Urothelium cell line (cell line): ENCODE data around the gene SRCAP.

Source experiments
- DNase-seq: peaks from one replicate; pipeline ENCODE4 v3.0.0; 2011; ENCODE audit warnings: low spot score, mixed read lengths
- FAIRE-seq: peaks from 2 replicates; lab custom pipeline; 2011; peaks lifted over from hg19 to GRCh38; lab: Jason Lieb, UNC

Gene SRCAP

DNA sequence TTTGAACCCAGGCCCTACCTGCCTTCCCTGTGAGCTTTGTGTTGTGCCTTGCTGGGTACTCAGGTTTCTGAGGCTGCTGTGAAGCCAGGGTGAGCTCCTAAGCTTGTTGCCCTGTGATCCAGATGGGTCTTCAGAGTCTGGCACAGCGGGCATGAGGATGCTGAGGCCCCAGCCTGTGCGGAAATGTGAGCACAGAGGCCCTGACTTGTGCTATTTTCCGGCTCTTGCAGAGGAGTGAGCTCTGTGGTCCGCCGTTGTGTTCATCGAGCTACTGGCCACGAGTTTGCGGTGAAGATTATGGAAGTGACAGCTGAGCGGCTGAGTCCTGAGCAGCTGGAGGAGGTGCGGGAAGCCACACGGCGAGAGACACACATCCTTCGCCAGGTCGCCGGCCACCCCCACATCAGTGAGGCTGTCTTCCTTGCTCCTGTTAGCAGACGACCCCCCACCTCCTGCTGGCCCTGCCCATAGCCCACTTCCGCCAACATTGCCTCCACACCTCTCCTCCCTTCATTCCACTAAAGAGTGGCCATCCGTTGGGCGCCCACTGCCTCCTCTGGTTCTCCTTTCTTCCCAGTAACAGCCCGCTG, 52.0 kb downstream of the SRCAP start:
- no peak for FAIRE-seq
- DNase-seq, result no peak

DNA sequence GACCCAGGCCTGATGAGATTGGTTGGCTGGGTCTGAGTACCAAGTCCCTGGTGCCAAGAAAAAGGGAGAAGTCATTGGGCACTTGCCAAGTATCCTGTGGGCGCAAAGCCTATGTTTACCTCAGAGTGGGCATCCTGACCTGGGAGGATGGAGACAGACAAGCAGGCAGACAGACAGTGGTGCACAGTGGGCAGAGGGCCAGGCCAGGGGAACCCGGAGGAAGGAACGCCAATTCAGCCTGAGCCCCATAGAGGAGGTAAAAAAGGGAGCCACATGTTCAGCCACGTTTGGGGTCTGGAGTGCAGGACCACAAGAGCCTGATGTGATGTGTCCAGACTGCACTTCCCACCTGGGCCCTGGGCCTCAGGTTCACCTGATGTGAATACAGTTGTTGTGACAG, 54.6 kb downstream of the SRCAP start:
- DNase-seq, result no peak

DNA sequence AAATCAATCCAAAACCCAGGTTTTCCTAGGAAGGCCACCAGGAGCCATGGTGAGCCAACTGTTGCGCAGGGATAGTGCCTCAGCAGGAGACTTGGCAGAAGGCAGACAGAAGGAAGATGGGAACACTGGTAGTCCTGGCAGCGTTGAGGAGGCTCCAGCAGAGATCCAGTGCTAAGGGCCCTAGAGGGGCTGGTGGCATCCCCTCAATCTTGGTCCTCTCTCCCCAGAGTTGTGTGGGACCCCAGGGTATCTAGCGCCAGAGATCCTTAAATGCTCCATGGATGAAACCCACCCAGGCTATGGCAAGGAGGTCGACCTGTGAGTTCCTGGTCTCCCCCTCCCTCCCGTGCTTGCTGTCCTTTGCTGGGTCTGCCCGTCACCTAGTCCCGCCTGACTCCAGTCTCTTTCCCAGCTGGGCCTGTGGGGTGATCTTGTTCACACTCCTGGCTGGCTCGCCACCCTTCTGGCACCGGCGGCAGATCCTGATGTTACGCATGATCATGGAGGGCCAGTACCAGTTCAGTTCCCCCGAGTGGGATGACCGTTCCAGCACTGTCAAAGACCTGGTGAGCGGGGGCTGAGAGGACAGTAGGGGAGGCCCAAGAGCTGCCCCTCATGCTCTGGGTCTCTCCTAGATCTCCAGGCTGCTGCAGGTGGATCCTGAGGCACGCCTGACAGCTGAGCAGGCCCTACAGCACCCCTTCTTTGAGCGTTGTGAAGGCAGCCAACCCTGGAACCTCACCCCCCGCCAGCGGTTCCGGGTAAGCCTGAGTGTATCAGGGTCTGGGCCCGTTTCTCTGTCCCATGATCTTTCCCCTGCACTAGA, 57.2 kb downstream of the SRCAP start:
- DNase-seq (no peak), FAIRE-seq (no peak)

More for the DNA sequence above, 54.6 kb downstream of the SRCAP start:
- FAIRE-seq, result no peak

DNA sequence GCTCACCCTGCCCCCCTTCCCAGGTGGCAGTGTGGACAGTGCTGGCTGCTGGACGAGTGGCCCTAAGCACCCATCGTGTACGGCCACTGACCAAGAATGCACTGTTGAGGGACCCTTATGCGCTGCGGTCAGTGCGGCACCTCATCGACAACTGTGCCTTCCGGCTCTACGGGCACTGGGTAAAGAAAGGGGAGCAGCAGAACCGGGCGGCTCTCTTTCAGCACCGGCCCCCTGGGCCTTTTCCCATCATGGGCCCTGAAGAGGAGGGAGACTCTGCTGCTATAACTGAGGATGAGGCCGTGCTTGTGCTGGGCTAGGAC, 57.8 kb downstream of the SRCAP start:
- FAIRE-seq (no peak), DNase-seq (no peak)

DNA sequence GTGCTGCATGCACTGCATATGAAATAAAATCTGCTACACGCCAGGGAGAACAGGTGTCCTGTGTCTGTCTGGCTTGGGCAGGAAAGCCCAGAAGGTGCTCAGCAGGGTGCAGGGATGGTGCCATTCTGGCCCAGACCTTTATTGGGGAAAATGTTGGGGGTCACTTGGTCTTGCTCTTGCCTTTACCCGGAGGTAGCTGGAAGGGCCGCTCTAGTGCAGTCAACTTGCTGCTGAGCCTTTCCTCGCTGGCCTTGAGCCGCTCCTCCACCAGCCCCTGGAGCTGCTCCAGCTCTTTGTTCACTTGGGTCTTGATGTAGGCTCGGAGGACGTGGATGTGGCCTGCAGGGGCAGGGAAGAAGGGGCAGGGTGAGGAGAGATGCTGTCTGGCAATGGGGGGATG, 58.3 kb downstream of the SRCAP start:
- DNase-seq (no peak), FAIRE-seq (no peak)

DNA sequence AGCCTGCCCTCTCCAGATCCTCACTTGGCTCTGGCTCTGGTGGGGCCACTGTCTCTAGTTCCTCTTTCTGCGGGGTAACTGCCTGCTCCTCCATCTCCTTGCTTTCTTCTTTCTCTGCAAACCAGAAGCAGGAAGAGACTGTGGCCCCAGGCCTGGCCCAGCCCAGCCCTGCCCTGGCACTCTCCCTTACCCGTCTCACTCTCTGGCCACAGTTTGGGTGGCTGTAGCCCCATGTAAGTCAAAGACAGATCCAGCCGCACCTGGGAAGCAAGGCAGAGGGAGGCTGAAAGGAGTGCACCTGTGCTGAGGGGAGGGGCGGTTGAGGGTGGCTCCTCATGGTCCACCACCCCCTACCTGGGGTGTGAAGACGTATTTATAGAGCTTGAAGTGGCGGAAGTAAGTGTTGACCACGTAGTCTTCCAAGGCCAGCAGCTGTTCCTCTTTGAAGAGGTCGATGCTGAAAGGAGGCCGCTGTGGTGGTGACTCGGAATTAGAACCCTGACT, 60.1 kb downstream of the SRCAP start:
- FAIRE-seq (no peak), DNase-seq (no peak)

DNA sequence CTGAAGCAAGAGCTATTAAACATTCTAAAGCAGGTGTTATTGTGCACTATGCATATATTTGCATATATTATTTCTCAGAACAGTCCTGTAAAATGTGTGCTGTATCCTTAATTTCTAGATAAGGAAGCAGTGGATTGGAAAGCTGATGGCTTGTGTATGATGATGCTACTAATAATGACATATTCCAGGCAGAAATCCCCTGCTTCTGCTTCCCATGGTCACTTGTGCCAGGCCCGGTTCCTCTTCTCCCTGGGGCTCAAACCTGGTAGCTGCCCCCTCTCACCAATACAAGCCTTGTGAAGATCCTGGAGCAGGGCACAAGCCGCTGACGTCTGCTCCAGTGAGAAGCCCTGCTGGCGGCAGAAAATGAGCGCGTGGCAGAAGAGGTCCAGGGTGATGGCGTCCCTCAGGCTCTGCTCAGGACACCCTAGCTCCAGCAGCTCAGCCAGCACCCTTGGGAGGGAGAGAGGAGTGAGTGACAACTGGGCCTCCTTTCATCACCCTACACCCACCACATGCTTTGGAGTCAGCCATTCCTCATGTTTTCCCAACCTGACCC, 61.1 kb downstream of the SRCAP start:
- no peak for DNase-seq

DNA sequence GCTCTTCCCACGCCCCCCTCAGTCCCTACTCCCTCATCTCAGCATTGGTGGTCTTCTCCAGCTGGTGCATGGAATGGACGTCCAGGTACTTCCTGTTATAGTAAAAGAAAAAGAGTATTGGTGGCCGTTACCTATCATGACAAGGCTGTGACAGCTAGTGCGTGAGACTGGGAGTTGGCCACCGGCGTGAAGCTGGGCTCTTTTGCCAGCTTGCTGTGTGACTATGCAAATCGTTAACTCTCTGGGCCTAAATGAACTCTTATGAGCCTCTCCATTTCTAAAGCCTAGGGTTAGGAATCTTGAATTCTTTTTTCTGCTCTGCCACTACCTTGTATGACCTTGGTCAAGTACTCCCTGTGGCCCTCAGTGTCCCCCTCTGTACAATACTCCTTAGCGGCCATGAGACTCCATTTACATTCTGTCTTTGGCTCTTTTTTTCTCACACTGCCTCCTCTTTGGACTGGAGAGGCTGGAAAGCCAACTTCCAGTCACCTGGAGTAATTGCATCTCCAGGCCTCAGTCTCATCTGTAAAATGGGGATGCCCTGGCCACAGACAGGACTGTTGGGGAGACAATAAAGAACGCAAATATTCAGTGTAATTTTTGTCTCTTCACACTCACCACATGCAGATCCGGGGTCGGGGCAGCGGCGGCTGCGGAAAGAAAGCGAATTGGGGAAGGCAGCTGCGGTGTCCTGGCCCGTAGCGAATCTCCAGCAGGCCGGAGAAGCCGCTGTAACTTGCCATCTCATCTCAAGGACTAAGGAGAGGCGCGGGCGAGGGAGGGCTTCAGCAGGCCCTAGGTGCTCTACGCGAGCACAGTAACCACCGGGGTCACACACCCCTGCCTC, 61.8 kb downstream of the SRCAP start:
- DNase-seq (no peak), FAIRE-seq (no peak)

More for the DNA sequence above, 61.1 kb downstream of the SRCAP start:
- FAIRE-seq, result no peak

DNA sequence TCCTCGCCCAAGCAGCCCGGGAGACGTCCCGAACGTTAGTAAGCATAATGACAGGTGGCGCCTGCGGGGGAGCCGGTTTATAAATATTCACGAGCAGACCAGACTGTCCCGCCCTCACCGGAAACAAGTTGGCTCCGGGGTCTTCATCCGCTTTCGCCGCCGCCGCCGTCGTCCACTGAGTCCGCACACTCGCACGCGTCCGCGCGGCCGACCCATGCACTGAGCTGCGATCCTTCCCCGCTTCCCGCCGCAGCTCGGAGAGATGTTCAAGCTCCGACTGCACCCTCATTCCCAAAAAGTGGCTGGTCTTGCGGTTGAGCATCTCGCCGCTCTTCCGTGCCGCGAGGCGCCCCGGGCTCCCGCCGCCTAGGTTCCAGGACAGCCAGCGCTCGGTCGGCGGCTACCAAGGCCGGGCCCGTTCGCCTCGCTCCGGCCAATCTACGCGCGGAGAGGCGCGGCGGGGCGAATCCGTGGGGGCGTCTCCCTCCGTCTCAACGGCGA, 62.5 kb downstream of the SRCAP start:
- DNase-seq (peak; percentile 13), FAIRE-seq (no peak)

DNA sequence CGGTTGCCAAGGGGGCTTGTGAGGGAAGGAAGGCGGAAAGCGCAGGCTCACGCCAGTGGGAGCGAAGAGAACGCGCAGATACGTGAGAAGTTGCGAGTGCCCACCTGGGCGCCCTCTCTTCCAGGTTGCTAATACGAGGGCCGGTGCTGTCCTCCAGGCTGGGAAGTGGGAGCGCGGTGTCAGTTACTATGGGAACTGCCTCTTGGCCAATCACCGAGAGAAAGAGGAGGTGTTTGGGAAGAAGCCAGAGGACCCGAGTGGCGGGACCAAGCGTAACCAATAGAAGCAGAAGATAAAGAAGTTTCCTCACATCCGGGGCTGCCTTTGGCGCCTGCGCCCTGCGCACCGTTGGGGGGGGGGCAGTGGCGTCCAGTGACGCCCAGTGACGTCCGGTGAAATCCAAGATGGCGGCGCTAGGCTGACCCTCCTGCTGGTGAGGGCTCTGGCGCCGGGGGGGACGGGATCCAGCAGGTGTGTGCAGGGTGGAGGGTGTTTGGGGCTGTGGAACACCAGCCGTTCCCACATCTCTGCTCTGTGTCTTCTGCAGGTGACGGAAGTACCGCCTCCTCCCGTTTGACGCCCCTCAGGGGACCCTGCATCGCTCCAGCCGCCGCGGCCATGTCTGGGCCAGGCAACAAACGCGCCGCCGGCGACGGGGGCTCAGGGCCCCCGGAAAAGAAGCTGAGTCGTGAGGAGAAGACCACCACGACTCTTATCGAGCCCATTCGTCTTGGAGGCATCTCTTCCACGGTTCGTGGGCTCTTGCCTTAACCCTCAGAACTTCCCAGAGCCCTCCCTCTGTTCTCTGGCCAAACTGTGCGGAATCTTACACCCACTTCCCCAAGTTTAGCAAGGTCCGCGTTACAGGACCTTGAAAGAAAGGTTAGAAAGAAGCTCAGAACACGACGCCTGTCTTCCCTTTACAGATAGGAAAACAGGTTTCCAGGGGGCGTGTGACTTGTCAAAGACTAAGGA, 63.2 kb downstream of the SRCAP start, which contains the start of the genes CFAP119 and RNF40:
Gene CFAP119 (minus strand): TSS at position 135 of the 975 bp plus-strand sequence. CDS start 314 bp downstream, outside the sequence.
Gene RNF40 (plus strand): TSS at position 395 of the 975 bp plus-strand sequence. CDS start 224 bp downstream, at position 619.
- FAIRE-seq (no peak), DNase-seq (peak; percentile 96)

DNA sequence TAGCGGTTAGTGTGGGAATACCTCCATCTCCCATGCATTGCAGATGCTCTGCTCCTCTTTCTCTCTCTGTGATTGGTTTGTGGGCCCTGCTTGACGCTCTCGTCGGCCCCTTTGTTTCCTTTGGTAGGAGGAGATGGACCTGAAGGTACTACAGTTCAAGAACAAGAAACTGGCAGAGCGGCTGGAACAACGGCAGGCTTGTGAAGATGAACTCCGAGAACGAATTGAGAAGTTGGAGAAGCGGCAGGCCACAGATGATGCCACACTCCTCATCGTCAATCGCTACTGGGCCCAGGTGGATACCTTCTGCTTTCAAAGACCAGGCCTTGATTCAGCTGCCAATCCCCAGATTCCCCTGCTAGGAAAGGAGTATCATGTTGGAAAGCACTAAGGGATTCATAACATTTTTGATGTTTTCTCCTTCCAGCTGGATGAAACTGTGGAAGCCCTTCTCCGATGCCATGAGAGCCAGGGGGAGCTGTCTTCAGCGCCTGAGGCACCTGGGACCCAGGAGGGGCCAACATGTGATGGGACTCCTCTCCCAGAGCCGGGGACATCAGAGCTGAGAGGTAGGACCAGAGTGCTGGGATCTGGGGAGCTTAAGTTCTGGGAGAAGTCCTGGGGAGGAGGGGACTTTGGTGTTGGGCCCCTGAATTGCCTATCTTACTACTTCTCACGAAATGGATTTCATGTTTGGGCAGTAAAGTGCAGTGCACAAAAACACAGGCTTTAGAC, 64.2 kb downstream of the SRCAP start:
- DNase-seq (no peak), FAIRE-seq (no peak)

DNA sequence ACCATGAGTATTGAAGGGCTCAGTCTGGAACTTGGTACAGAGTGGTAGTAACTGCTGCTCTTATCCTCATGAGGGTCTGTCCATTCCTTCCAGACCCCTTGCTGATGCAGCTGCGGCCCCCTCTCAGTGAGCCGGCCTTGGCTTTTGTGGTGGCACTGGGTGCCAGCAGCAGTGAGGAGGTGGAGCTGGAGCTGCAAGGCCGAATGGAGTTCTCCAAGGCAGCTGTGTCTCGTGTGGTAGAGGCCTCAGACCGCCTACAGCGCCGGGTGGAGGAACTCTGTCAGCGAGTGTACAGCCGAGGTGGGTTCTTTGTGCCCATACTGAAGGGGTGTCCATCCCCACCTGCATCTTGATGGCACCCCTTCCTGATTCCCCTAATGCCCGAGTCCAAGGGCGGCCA, 65.1 kb downstream of the SRCAP start:
- DNase-seq (no peak), FAIRE-seq (no peak)

DNA sequence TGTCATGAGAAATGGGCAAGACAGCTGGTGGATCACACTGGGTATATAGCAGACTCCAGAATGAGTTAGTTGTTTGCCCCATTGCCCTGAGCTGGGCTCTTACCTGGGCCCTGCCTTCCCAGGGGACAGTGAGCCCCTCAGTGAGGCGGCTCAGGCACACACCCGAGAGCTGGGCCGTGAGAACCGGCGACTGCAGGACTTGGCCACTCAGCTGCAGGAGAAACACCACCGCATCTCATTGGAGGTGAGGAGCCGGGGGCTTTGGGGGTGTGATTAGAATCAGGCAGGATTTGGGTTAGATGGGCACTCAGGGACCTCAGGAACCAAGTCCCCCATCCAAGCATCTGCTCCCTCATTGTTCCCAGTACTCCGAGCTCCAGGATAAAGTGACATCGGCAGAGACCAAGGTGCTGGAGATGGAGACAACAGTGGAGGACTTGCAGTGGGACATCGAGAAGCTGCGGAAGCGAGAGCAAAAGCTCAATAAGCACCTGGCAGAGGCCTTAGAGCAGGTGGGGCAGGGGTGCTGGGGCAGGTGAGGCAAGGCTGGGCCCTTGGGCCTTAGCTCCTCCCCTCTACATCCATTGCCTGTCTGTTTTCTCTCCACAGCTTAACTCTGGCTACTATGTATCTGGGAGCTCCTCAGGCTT, 66.0 kb downstream of the SRCAP start:
- FAIRE-seq, result no peak

DNA sequence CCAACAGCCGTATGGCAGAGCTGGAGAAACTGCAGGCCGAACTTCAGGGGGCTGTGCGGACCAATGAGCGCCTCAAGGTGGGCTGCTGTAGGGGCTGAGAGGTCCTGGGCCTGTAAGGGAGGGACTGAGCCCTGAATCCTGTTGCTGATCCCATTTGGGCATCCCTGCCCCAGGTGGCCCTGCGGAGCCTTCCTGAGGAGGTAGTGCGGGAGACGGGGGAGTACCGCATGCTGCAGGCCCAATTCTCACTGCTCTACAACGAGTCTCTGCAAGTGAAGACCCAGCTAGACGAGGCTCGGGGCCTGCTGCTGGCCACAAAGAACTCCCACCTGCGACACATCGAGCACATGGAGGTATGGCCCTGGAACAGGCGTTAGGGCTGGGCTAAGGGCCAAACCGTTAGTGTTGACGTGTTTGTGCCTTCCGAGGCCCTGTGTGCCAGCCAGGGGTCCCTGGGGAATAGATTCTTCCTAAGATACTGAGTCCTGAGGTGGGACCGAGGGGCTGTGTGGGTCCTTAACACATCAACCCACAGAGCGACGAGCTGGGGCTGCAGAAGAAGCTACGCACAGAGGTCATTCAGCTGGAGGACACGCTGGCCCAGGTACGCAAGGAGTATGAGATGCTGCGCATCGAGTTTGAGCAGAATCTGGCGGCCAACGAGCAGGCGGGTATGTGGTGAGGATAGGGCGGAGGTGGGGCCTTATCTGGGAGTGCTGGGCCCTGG, 67.4 kb downstream of the SRCAP start:
- no peak for DNase-seq
- no peak for FAIRE-seq

More for the DNA sequence above, 66.0 kb downstream of the SRCAP start:
- DNase-seq, result no peak

DNA sequence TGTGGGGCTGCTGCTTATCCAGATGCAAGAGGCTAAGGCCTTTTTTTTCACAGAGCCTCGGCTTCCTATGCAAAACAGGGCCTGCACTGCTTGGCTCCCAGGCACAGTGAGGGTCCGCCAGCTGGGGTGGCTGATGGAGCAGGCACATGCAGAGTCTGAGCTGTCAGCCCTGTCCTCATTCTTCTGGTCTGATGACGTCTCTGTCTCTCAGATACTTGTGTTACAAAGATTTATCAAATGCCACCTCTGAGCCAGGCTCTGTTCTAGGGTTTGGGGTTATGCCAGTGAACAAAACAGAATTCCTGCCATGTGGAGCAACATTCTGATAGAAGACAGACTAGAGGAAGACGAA, 67.9 kb downstream of the SRCAP start:
- DNase-seq (no peak), FAIRE-seq (no peak)

DNA sequence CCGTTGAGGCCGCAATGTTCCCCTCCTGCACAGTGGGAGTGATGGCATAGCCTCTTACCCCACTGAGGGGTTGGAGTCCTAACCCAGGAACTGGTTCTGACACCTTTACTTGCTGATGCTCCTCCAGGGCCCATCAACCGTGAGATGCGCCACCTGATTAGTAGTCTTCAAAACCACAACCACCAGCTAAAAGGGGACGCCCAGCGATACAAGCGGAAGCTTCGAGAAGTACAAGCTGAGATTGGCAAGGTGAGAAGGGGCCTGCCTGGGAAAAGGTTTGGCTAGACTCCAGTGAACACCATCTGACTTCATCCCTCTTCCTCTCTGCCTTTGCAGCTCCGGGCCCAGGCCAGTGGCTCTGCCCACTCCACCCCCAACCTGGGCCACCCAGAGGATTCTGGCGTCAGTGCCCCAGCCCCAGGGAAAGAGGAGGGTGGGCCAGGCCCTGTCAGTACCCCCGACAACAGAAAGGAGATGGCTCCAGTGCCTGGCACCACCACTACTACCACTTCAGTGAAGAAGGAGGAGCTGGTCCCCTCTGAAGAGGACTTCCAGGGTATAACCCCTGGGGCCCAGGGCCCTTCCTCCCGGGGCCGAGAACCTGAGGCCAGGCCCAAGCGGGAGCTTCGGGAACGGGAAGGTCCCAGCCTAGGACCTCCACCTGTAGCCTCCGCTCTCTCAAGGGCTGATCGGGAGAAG, 68.9 kb downstream of the SRCAP start:
- DNase-seq (no peak), FAIRE-seq (no peak)

DNA sequence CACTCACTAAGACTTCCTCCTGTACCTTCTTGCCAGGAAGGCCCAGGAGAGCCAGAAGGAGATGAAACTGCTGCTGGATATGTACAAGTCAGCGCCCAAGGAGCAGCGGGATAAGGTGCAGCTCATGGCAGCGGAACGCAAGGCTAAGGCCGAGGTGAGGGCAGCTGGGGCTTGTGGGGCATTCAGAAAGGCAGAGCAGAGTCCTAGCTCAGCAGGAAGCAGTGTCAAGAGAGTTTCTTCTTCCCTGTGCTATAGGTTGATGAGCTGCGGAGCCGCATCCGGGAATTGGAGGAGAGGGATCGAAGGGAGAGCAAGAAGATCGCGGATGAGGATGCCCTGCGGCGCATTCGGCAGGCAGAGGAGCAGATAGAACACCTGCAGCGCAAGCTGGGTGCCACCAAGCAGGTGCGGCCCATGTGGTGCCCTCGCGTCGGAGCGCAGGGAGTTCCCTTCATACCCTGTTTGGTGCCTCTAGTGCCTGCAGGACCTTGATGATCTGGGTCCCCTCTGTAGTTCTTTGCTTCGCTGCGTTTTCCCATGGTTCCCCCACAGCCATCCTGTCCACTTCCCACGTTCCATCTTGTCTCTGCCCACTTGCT, 69.7 kb downstream of the SRCAP start:
- FAIRE-seq (no peak), DNase-seq (no peak)
